GM20431 (cell line): ENCODE data around the gene TAPT1.
"Not testable (repeated sequence)": the region's sequence is repeated elsewhere in the genome, so short reads cannot be mapped to it uniquely, and the experiment has no call there.

ENCODE experiments used
- in situ Hi-C: fragments of 300-500 bp; cut with MseI, MboI; formaldehyde crosslinking; loops from one replicate; pipeline ENCODE4 v1.15.0; 2020; ENCODE audit warnings: low sequenced_read_pairs; ENCODE audit not compliant: unreplicated experiment

Gene TAPT1

GRCh38 chr4:16150716-16151115 is 75.6 kb downstream of the TAPT1 start:
- in situ Hi-C loops, result no loop called here

- in situ Hi-C loops, result not testable (repeated sequence)
These were observed 81.4 kb downstream of the TAPT1 start for GRCh38 chr4:16144913-16145312.

- in situ Hi-C loops, result no loop called here
These were observed 83.5 kb downstream of the TAPT1 start for GRCh38 chr4:16142598-16143310.

GRCh38 chr4:16140879-16141249 is 85.4 kb downstream of the TAPT1 start:
- in situ Hi-C loops, result no loop called here

- in situ Hi-C loops, result no loop called here
These were observed 85.9 kb downstream of the TAPT1 start for GRCh38 chr4:16140231-16140878.

GRCh38 chr4:16139066-16139945 is 87.0 kb downstream of the TAPT1 start:
- in situ Hi-C loops, result no loop called here

- in situ Hi-C loops, result no loop called here
These were observed 89.4 kb downstream of the TAPT1 start for GRCh38 chr4:16136827-16137226.

GRCh38 chr4:16136311-16136710 is 90.0 kb downstream of the TAPT1 start:
- in situ Hi-C loops, result no loop called here

- in situ Hi-C loops, result no loop called here
These were observed 92.9 kb downstream of the TAPT1 start for GRCh38 chr4:16133406-16133805.

GRCh38 chr4:16131293-16131692 is 95.0 kb downstream of the TAPT1 start:
- in situ Hi-C loops, result no loop called here

GRCh38 chr4:16129336-16129735 is 96.9 kb downstream of the TAPT1 start:
- in situ Hi-C loops, result no loop called here

- in situ Hi-C loops, result no loop called here
These were observed 99.6 kb downstream of the TAPT1 start for GRCh38 chr4:16126714-16127113.

GRCh38 chr4:16125571-16126445 is 100.5 kb downstream of the TAPT1 start:
- in situ Hi-C loops, result no loop called here

GRCh38 chr4:16124232-16124631 is 102.0 kb downstream of the TAPT1 start:
- in situ Hi-C loops, result no loop called here

- in situ Hi-C loops, result no loop called here
These were observed 102.8 kb downstream of the TAPT1 start for GRCh38 chr4:16123356-16124084.

- in situ Hi-C loops, result no loop called here
These were observed 103.5 kb downstream of the TAPT1 start for GRCh38 chr4:16122784-16123183.

- in situ Hi-C loops, result no loop called here
These were observed 104.0 kb downstream of the TAPT1 start for GRCh38 chr4:16122308-16122711.

GRCh38 chr4:16120720-16121119 is 105.6 kb downstream of the TAPT1 start:
- in situ Hi-C loops, result no loop called here

- in situ Hi-C loops, result no loop called here
These were observed 106.3 kb downstream of the TAPT1 start for GRCh38 chr4:16119981-16120380.
